VCaP (cell line): ENCODE results near the gene UNKL.
"Not testable (repeated sequence)": the region's sequence is repeated elsewhere in the genome, so short reads cannot be mapped to it uniquely, and the experiment has no call there.

Experiments
- H3K27ac ChIP-seq: fragments of 450-650 bp; 2 replicates; pipeline ENCODE4 v1.5.1; 2017
- CTCF ChIP-seq: fragments of 450-650 bp; conservative IDR thresholded peaks from 2 replicates; pipeline ENCODE4 v1.5.1; 2017; ENCODE audit warnings: mild to moderate bottlenecking, moderate library complexity

UNKL gene

GRCh38 chr16:1330931-1331711, 83.4 kb downstream of the UNKL start:
- peak overlapping the region; percentile 59 for H3K27ac ChIP-seq
- no peak for TF ChIP-seq CTCF

- no peak overlapping the region for H3K27ac ChIP-seq
- TF ChIP-seq CTCF, result peak; percentile 28; the same call in 1 of the 2 replicates
These were observed 84.1 kb downstream of the UNKL start for GRCh38 chr16:1330260-1330914.

- not testable (repeated sequence) for H3K27ac ChIP-seq
These were observed 85.5 kb downstream of the UNKL start for GRCh38 chr16:1328961-1329360.

- not testable (repeated sequence) for H3K27ac ChIP-seq
These were observed 86.4 kb downstream of the UNKL start for GRCh38 chr16:1328136-1328535.

GRCh38 chr16:1327619-1327947, 86.9 kb downstream of the UNKL start:
- no peak overlapping the region for H3K27ac ChIP-seq
- TF ChIP-seq CTCF, result no peak

GRCh38 chr16:1326946-1327618, 87.4 kb downstream of the UNKL start:
- H3K27ac ChIP-seq, result no peak overlapping the region
- TF ChIP-seq CTCF, result no peak

- H3K27ac ChIP-seq, result no peak overlapping the region
- TF ChIP-seq CTCF, result no peak
These were observed 88.1 kb downstream of the UNKL start for GRCh38 chr16:1326391-1326790.

- TF ChIP-seq CTCF, result no peak
These were observed 88.7 kb downstream of the UNKL start for GRCh38 chr16:1325673-1326371.

More at GRCh38 chr16:1325673-1326371, 88.7 kb downstream of the UNKL start:
- H3K27ac ChIP-seq, result no peak overlapping the region
